HG02642 (cell line): ENCODE data around the gene FTO.

ENCODE experiments used
- ATAC-seq: cut with Tn5 transposase; IDR thresholded peaks from one replicate; pipeline ENCODE4 v1.9.1; 2021; ENCODE audit warnings: mild to moderate bottlenecking; ENCODE audit not compliant: unreplicated experiment, poor library complexity

The FTO gene

GRCh38 chr16:54097774-54098173 lies 393.8 kb downstream of the FTO start:
- ATAC-seq, result no peak

- no peak for ATAC-seq
These were observed 394.3 kb downstream of the FTO start for GRCh38 chr16:54098247-54098646.

GRCh38 chr16:54099627-54100026 lies 395.7 kb downstream of the FTO start:
- no peak for ATAC-seq

DNA sequence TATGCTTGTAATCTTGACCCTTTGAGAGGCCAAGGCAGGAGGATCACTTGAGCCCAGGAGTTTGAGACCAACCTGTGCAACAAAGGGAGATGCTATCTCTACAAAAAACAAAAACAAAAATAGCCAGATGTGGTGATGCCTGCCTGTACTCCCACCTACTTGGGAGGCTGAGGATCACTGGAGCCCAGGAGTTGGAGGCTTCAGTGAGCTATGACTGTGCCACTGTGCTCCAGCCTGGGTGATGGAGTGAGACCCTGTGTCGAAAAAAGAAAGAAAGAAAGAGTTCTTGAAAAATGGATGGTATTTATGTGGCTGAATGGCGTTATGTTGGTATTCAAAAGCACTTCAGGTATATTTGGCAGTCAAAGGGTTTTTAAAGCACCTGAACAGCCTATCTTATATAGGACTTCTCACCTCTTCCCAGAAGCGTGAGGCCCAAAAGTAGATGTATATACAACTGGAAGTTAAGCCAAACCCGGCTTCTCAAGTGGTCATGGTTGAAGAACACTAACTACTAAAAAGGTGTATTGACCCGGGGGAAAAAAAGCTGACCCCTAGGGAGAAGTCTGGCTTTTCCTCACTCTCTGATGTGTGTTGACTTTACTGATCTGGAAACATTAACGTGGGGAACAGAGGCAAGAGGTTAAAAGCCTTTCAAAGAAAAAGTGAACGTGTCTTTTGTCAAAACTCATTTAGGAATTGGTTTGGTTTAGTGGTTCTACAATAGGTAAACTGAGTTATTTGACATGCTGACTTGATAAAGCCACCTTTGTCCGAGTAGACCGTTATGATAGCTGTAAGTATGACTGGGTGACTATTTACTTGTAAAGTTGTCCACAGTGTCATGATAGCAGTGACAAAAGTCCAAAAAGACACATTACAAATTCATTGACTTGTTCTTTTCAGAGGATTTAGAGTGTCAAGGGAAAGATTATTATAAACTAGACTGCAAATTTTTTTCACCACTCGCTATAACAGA lies 399.2 kb downstream of the FTO start:
- no peak for ATAC-seq

- ATAC-seq, result no peak
These were observed 402.1 kb downstream of the FTO start for GRCh38 chr16:54106057-54106456.

GRCh38 chr16:54107583-54108202 lies 403.7 kb downstream of the FTO start:
- ATAC-seq, result no peak

- ATAC-seq, result no peak
These were observed 406.3 kb downstream of the FTO start for GRCh38 chr16:54110016-54110981.

GRCh38 chr16:54112451-54113206 lies 408.7 kb downstream of the FTO start:
- no peak for ATAC-seq

GRCh38 chr16:54115558-54115957 lies 411.6 kb downstream of the FTO start:
- no peak for ATAC-seq

- ATAC-seq, result no peak
These were observed 412.2 kb downstream of the FTO start for GRCh38 chr16:54116124-54116655.

- no peak for ATAC-seq
These were observed 414.9 kb downstream of the FTO start for GRCh38 chr16:54118846-54119245.

- ATAC-seq, result no peak
These were observed 417.0 kb downstream of the FTO start for GRCh38 chr16:54120846-54121480.

GRCh38 chr16:54121539-54122295 lies 417.8 kb downstream of the FTO start:
- no peak for ATAC-seq

GRCh38 chr16:54123766-54124165 lies 419.8 kb downstream of the FTO start:
- no peak for ATAC-seq

GRCh38 chr16:54125751-54126655 lies 422.0 kb downstream of the FTO start:
- no peak for ATAC-seq

GRCh38 chr16:54126907-54127306 lies 423.0 kb downstream of the FTO start:
- ATAC-seq, result no peak

DNA sequence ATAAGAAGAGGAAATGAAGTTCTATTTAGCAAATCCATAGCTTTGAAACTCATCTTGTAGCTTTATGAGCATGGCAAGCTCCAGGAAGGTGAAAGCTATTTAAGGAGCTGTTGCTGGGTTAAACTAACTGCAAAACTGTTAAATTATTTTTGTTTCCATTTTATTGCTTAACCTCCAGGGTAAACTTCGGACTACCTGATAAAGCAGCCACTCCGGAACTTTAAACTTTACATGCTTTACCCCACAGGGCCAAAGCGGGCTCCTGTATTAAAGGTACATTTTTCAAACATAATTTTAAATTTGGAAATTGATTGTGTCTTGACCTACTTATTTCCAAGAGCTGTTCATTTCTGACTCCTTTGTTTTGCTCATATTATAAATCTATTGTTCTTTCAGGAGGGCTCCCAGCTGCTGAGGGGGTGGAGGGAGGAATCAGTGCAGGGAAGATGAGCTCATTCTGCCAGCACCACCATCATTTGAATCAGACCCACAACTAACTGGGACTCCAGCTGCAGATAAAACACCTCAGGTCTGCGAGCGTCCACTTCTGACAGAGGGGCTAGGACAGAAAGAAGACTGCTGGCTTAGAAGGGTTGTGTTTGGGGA lies 424.8 kb downstream of the FTO start:
- ATAC-seq, result no peak
